HEK293 (cell line): ENCODE data around the gene IL17RB.

ENCODE experiments used
- CTCF ChIA-PET: fragments of 350-600 bp; formaldehyde crosslinking; extraction: SDS; loops from one replicate; lab custom pipeline; 2021; ENCODE audit warnings: antibody characterized with exemption; lab: Yijun Ruan, JAX
- POLR2A ChIA-PET: fragments of 300-600 bp; formaldehyde crosslinking; extraction: SDS; loops from one replicate; lab custom pipeline; 2020; ENCODE audit warnings: antibody characterized with exemption, inconsistent platforms; lab: Yijun Ruan, JAX
- H3K27ac ChIP-seq: fragments of 200-500 bp; sonication (Bioruptor generic); 2 replicates; pipeline ENCODE4 v1.5.1; 2014; ENCODE audit warnings: low read depth, low read length, control low read depth, inconsistent platforms; ENCODE audit errors: extremely low read depth
- H3K36me3 ChIP-seq, 2 experiments: fragments of 200-500 bp in 1 of 2; sonication (Bioruptor generic) in 1 of 2; 1 replicate in 1 of 2; 2 replicates in 1 of 2; pipeline ENCODE4 v1.5.1; 2014 to 2017; ENCODE audit warnings: inconsistent platforms in 2 of 2, low read length in 2 of 2; ENCODE audit not compliant: control insufficient read depth in 2 of 2, insufficient read depth in 1 of 2
- H3K4me1 ChIP-seq: fragments of 200-500 bp; sonication (Bioruptor generic); 2 replicates; pipeline ENCODE4 v1.5.1; 2014; ENCODE audit warnings: mild to moderate bottlenecking, low read length, inconsistent platforms; ENCODE audit not compliant: control insufficient read depth, insufficient read depth
- H3K4me3 ChIP-seq: 2 replicates; pipeline ENCODE4 v1.5.1; 2011; ENCODE audit warnings: low read depth, mild to moderate bottlenecking, control low read depth, low read length, moderate library complexity
- H3K9me3 ChIP-seq: fragments of 200-500 bp; sonication (Bioruptor generic); 2 replicates; pipeline ENCODE4 v1.5.1; 2014; ENCODE audit warnings: low read depth, low read length, inconsistent platforms; ENCODE audit not compliant: control insufficient read depth, insufficient read depth
- FEZF1 ChIP-seq: fragments of 450-650 bp; formaldehyde crosslinking; IDR thresholded peaks from 2 replicates; pipeline ENCODE4 v1.5.1; 2016; ENCODE audit warnings: missing biosample characterization, missing genetic modification characterization
- GLI4 ChIP-seq: fragments of 450-650 bp; formaldehyde crosslinking; IDR thresholded peaks from 2 replicates; pipeline ENCODE4 v1.5.1; 2016; ENCODE audit warnings: missing biosample characterization, missing genetic modification characterization
- GLIS1 ChIP-seq: fragments of 450-650 bp; formaldehyde crosslinking; IDR thresholded peaks from 2 replicates; pipeline ENCODE4 v1.5.1; 2016; ENCODE audit warnings: missing biosample characterization, missing genetic modification characterization
- HOXD13 ChIP-seq: sonication (generic); formaldehyde crosslinking; IDR thresholded peaks from 2 replicates; pipeline ENCODE4 v1.8.0; 2022; ENCODE audit warnings: missing genetic modification reagents, borderline replicate concordance
- YY1 ChIP-seq: fragments of 450-650 bp; formaldehyde crosslinking; IDR thresholded peaks from 2 replicates; pipeline ENCODE4 v1.5.1; 2018; ENCODE audit warnings: missing biosample characterization, missing genetic modification characterization
- ZBTB48 ChIP-seq: fragments of 450-650 bp; formaldehyde crosslinking; IDR thresholded peaks from 2 replicates; pipeline ENCODE4 v1.5.1; 2016; ENCODE audit warnings: missing biosample characterization, missing genetic modification characterization
- ZFP3 ChIP-seq: fragments of 450-650 bp; formaldehyde crosslinking; IDR thresholded peaks from 2 replicates; pipeline ENCODE4 v1.5.1; 2016; ENCODE audit warnings: low read depth, missing biosample characterization, missing genetic modification characterization
- ZNF114 ChIP-seq: fragments of 450-650 bp; formaldehyde crosslinking; IDR thresholded peaks from 2 replicates; pipeline ENCODE4 v1.5.0; 2017; ENCODE audit warnings: missing biosample characterization, missing genetic modification characterization
- ZNF121 ChIP-seq: fragments of 450-650 bp; formaldehyde crosslinking; IDR thresholded peaks from 2 replicates; pipeline ENCODE4 v1.5.1; 2016; ENCODE audit warnings: missing biosample characterization, missing genetic modification characterization
- ZNF202 ChIP-seq: fragments of 450-650 bp; formaldehyde crosslinking; IDR thresholded peaks from 2 replicates; pipeline ENCODE4 v1.5.1; 2016; ENCODE audit warnings: missing biosample characterization, missing genetic modification characterization, borderline replicate concordance
- ZNF23 ChIP-seq: fragments of 450-650 bp; formaldehyde crosslinking; IDR thresholded peaks from 2 replicates; pipeline ENCODE4 v1.5.1; 2016; ENCODE audit warnings: missing biosample characterization, missing genetic modification characterization, borderline replicate concordance
- ZNF302 ChIP-seq: fragments of 450-650 bp; formaldehyde crosslinking; IDR thresholded peaks from 2 replicates; pipeline ENCODE4 v1.5.1; 2016; ENCODE audit warnings: missing biosample characterization, missing genetic modification characterization, low read depth
- ZNF416 ChIP-seq: fragments of 450-650 bp; formaldehyde crosslinking; IDR thresholded peaks from 2 replicates; pipeline ENCODE4 v1.5.1; 2016; ENCODE audit warnings: missing biosample characterization, missing genetic modification characterization
- ZNF423 ChIP-seq: fragments of 450-650 bp; formaldehyde crosslinking; IDR thresholded peaks from 2 replicates; pipeline ENCODE4 v1.5.1; 2016; ENCODE audit warnings: missing biosample characterization, missing genetic modification characterization
- ZNF514 ChIP-seq: fragments of 450-650 bp; formaldehyde crosslinking; IDR thresholded peaks from 2 replicates; pipeline ENCODE4 v1.5.1; 2016; ENCODE audit warnings: missing biosample characterization, missing genetic modification characterization
- ZNF529 ChIP-seq: fragments of 450-650 bp; formaldehyde crosslinking; IDR thresholded peaks from 2 replicates; pipeline ENCODE4 v1.5.1; 2017; ENCODE audit warnings: missing genetic modification characterization, missing biosample characterization; ENCODE audit not compliant: insufficient replicate concordance
- ZNF560 ChIP-seq: fragments of 450-650 bp; formaldehyde crosslinking; IDR thresholded peaks from 2 replicates; pipeline ENCODE4 v1.5.1; 2017; ENCODE audit warnings: missing biosample characterization, missing genetic modification characterization, borderline replicate concordance
- ZNF658 ChIP-seq: fragments of 450-650 bp; formaldehyde crosslinking; IDR thresholded peaks from 2 replicates; pipeline ENCODE4; 2016; ENCODE audit warnings: missing biosample characterization, missing genetic modification characterization
- ZNF76 ChIP-seq: fragments of 450-650 bp; formaldehyde crosslinking; IDR thresholded peaks from 2 replicates; pipeline ENCODE4; 2016; ENCODE audit warnings: low read depth, missing biosample characterization, missing genetic modification characterization, borderline replicate concordance
- ZNF776 ChIP-seq: fragments of 450-650 bp; formaldehyde crosslinking; IDR thresholded peaks from 2 replicates; pipeline ENCODE4 v1.5.0; 2017; ENCODE audit warnings: missing biosample characterization, missing genetic modification characterization, borderline replicate concordance
- TF ChIP-seq, protein P1 (sequence below): fragments of 450-650 bp; formaldehyde crosslinking; IDR thresholded peaks from 2 replicates; pipeline ENCODE4 v1.5.1; 2016; ENCODE audit warnings: missing biosample characterization, missing genetic modification characterization
- TF ChIP-seq, protein P2 (sequence below): fragments of 450-650 bp; formaldehyde crosslinking; IDR thresholded peaks from 2 replicates; pipeline ENCODE4 v1.5.1; 2016; ENCODE audit warnings: missing biosample characterization, missing genetic modification characterization

IL17RB gene

GRCh38 chr3:53812434-53812833, 33.9 kb upstream of the IL17RB start:
- Histone ChIP-seq H3K9me3 (no peaks in the 10 kb centered on the region), H3K4me3 (no peak overlapping the region), H3K27ac (no peak overlapping the region), H3K4me1 (no peaks in the 10 kb centered on the region), H3K36me3 (peaks cover 0 to 13% of the 10 kb centered on the region in 2 experiments; a peak in 1 of 3 replicates)
- ChIA-PET CTCF (no interaction called here), POLR2A (no interaction called here)
- no peak for TF ChIP-seq FEZF1 (tag by site-specific recombination)
- no peak for TF ChIP-seq ZNF560 (tag by site-specific recombination)
- TF ChIP-seq HOXD13, result no peak
- TF ChIP-seq ZNF529 (tag by site-specific recombination), result no peak
- TF ChIP-seq ZNF202 (tag by site-specific recombination), result no peak
- TF ChIP-seq, protein P1, sequence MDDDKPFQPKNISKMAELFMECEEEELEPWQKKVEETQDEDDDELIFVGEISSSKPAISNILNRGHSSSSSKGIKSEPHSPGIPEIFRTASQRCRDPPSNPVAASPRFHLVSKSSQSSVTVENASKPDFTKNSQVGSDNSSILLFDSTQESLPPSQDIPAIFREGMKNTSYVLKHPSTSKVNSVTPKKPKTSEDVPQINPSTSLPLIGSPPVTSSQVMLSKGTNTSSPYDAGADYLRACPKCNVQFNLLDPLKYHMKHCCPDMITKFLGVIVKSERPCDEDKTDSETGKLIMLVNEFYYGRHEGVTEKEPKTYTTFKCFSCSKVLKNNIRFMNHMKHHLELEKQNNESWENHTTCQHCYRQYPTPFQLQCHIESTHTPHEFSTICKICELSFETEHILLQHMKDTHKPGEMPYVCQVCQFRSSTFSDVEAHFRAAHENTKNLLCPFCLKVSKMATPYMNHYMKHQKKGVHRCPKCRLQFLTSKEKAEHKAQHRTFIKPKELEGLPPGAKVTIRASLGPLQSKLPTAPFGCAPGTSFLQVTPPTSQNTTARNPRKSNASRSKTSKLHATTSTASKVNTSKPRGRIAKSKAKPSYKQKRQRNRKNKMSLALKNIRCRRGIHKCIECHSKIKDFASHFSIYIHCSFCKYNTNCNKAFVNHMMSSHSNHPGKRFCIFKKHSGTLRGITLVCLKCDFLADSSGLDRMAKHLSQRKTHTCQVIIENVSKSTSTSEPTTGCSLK (tag by site-specific recombination), result no peak
- no peak for TF ChIP-seq ZNF302 (tag by site-specific recombination)
- TF ChIP-seq YY1 (tag by site-specific recombination), result no peak
- TF ChIP-seq ZNF121 (tag by site-specific recombination), result no peak
- no peak for TF ChIP-seq ZNF416 (tag by site-specific recombination)
- TF ChIP-seq ZNF776 (tag by site-specific recombination), result no peak
- TF ChIP-seq, protein P2, sequence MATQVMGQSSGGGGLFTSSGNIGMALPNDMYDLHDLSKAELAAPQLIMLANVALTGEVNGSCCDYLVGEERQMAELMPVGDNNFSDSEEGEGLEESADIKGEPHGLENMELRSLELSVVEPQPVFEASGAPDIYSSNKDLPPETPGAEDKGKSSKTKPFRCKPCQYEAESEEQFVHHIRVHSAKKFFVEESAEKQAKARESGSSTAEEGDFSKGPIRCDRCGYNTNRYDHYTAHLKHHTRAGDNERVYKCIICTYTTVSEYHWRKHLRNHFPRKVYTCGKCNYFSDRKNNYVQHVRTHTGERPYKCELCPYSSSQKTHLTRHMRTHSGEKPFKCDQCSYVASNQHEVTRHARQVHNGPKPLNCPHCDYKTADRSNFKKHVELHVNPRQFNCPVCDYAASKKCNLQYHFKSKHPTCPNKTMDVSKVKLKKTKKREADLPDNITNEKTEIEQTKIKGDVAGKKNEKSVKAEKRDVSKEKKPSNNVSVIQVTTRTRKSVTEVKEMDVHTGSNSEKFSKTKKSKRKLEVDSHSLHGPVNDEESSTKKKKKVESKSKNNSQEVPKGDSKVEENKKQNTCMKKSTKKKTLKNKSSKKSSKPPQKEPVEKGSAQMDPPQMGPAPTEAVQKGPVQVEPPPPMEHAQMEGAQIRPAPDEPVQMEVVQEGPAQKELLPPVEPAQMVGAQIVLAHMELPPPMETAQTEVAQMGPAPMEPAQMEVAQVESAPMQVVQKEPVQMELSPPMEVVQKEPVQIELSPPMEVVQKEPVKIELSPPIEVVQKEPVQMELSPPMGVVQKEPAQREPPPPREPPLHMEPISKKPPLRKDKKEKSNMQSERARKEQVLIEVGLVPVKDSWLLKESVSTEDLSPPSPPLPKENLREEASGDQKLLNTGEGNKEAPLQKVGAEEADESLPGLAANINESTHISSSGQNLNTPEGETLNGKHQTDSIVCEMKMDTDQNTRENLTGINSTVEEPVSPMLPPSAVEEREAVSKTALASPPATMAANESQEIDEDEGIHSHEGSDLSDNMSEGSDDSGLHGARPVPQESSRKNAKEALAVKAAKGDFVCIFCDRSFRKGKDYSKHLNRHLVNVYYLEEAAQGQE, result no peak
- no peak for TF ChIP-seq ZBTB48 (tag by site-specific recombination)
- no peak for TF ChIP-seq ZNF76
- TF ChIP-seq ZNF658 (tag by site-specific recombination), result no peak
- no peak for TF ChIP-seq ZNF423 (tag by site-specific recombination)
- no peak for TF ChIP-seq GLIS1 (tag by site-specific recombination)
- no peak for TF ChIP-seq ZNF23
- TF ChIP-seq ZFP3, result no peak
- no peak for TF ChIP-seq ZNF114 (tag by site-specific recombination)

- Histone ChIP-seq H3K4me3 (no peak overlapping the region), H3K9me3 (no peaks in the 10 kb centered on the region), H3K4me1 (no peaks in the 10 kb centered on the region), H3K27ac (no peak overlapping the region), H3K36me3 (peaks cover 0 to 21% of the 10 kb centered on the region in 2 experiments; a peak in 1 of 3 replicates)
- CTCF ChIA-PET, result no interaction called here
- TF ChIP-seq ZNF514, result no peak
- TF ChIP-seq GLI4 (tag by site-specific recombination), result no peak
- POLR2A ChIA-PET, result interaction anchor here (0.7 kb wide), 1 partner anchor 33 kb away, joined by 5 read pairs; no protein-coding TSS in a partner anchor
Observed at GRCh38 chr3:53813229-53813628, 33.1 kb upstream of the IL17RB start.
